Body of pancreas (tissue), 4 donors: ENCODE results near the gene LRRC59. TPM values are rescaled to one million over a fixed set of nuclear protein-coding genes. Genes with fewer than 3 reads are reported as not detected.

ENCODE experiments used
- ATAC-seq: fragments of 150-250 bp; one replicate; pipeline ENCODE4 v1.9.1; 2016
- DNase-seq, 4 donors: peaks; one replicate each; pipeline ENCODE4 v3.0.0-alpha.2; 2019
- H3K27ac ChIP-seq, 4 donors: fragments of 200-600 bp; sonication (generic); 1 replicate in 3 of 4; 2 replicates in 1 of 4; pipeline versions ENCODE4 v1.5.1 to v1.6.1; 2016 to 2019; ENCODE audit warnings: mild to moderate bottlenecking in 1 of 4, mixed read lengths in 1 of 4, moderate library complexity in 1 of 4
- H3K27me3 ChIP-seq, 2 donors: fragments of 200-600 bp; sonication (generic); one replicate each; pipeline ENCODE4 v1.6.0; 2016; ENCODE audit warnings: mild to moderate bottlenecking in 1 of 2
- H3K36me3 ChIP-seq, 2 donors: fragments of 200-600 bp; sonication (generic); replicated peaks in 1 of 2; 2 replicates each; pipeline ENCODE4 v1.5.1; 2016; ENCODE audit warnings: low read depth in 2 of 2; ENCODE audit not compliant: insufficient read depth in 1 of 2
- H3K4me1 ChIP-seq: fragments of 200-600 bp; sonication (generic); one replicate; pipeline ENCODE4 v1.6.0; 2016
- H3K4me3 ChIP-seq, 2 donors: fragments of 200-600 bp; sonication (generic); 1 replicate in 1 of 2; 2 replicates in 1 of 2; pipeline ENCODE4 v1.5.1; 2016 to 2019
- H3K9me3 ChIP-seq, 3 donors: fragments of 200-600 bp; sonication (generic); 1 replicate in 2 of 3; 2 replicates in 1 of 3; pipeline ENCODE4 v1.5.1; 2016
- POLR2A ChIP-seq, 3 donors: fragments of 450-650 bp; IDR thresholded peaks; one replicate each; pipeline ENCODE4 v1.6.1; 2016; ENCODE audit warnings: antibody characterized with exemption in 3 of 3, mild to moderate bottlenecking in 2 of 3
- WGBS, 2 donors: methylation state at CpG; one replicate each; pipeline ENCODE4 v1.1.5; 2017; 5-methylcytosine and 5-hydroxymethylcytosine counted together
- intact Hi-C: fragments of 100-400 bp; cut with DNase I; formaldehyde crosslinking; loops from one replicate; pipeline ENCODE4 v1.15.1; 2023
- total RNA-seq, 2 donors: library from RNA; depleted of rRNA; stranded (reverse); fragments of >200 nt; gene quantifications; one replicate each; pipeline ENCODE4 v1.1.0, GENCODE V29; 2016
- TF ChIP-seq, protein P1 (sequence below), 7 experiments: fragments of 450-650 bp in 4 of 7; fragments of 200-600 bp in 3 of 7; sonication (generic) in 3 of 7; IDR thresholded peaks; one replicate each; pipeline ENCODE4 v1.5.1; 2016 to 2019; ENCODE audit warnings: antibody characterized with exemption in 7 of 7

LRRC59 gene
- total RNA-seq, 2 donors from 2014 or later: 70.8 to 113 TPM

DNA sequence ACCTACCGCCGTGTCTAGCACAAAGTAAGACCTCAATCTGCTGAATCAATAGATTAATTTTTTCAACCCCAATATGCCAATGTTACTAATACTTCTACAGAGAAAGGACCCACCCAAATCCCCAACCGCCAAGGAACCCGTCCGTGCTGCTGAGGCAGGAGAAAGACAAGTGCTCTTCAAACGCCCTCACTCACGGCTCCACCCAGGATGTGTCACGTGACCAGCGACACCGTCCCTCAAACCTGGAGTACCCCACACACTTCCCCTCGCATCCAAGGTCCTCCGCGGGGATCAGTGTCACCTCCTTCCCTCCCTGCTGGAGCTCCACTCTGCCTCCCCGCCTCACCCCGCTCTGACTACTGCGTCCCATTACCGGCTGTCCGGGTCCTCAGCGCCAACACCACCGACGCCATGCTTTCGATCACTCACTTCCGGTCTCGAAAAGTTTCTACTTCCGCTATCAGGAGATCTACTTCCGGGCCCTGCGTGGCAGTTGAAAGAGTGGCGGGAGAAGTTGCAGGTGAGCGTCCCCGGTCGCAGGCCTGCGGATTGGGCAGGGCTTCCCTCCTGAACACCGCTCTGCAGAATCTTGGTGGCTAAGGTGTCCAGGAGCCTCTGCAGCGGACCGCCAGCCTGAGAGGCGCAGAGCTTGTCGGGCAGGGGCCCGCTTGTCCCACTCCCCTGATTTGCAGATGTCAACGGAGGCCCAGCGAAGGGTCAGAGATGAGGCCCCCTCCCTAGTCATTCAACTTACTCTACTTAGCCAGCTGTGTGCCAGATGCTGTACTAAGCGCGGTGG is 24.4 kb downstream of the LRRC59 start, which contains the start of the genes EME1 and MRPL27:
EME1 (plus strand) TSS at position 472 of the 799 bp plus-strand sequence. CDS start 1,980 bp downstream, outside the sequence.
MRPL27 (minus strand) TSS at position 427 of the 799 bp plus-strand sequence; CDS start at position 413, 14 bp downstream.
- intact Hi-C loops: no loop called here
- ATAC-seq (peak; percentile 97), DNase-seq (peak; percentile 81 to 87 (median 84))
- TF ChIP-seq, protein P1, sequence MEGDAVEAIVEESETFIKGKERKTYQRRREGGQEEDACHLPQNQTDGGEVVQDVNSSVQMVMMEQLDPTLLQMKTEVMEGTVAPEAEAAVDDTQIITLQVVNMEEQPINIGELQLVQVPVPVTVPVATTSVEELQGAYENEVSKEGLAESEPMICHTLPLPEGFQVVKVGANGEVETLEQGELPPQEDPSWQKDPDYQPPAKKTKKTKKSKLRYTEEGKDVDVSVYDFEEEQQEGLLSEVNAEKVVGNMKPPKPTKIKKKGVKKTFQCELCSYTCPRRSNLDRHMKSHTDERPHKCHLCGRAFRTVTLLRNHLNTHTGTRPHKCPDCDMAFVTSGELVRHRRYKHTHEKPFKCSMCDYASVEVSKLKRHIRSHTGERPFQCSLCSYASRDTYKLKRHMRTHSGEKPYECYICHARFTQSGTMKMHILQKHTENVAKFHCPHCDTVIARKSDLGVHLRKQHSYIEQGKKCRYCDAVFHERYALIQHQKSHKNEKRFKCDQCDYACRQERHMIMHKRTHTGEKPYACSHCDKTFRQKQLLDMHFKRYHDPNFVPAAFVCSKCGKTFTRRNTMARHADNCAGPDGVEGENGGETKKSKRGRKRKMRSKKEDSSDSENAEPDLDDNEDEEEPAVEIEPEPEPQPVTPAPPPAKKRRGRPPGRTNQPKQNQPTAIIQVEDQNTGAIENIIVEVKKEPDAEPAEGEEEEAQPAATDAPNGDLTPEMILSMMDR (IDR thresholded peaks at IDR 0.05): no peak
- peak in 2 of 3 donors; percentile 60 to 70 for TF ChIP-seq POLR2A (IDR thresholded peaks at IDR 0.05)
- no peaks in the 10 kb centered on the region for H3K9me3 ChIP-seq
- H3K27me3 ChIP-seq: no peaks in the 10 kb centered on the region
- H3K4me1 ChIP-seq: peaks cover 20% of the 10 kb centered on the region
- H3K27ac ChIP-seq: peak within 1 kb of the TSS; percentile 75 to 95 (median 94)
- H3K36me3 ChIP-seq: peaks cover 11 to 12% of the 10 kb centered on the region in 2 donors
- WGBS, 2 donors: 1 to 2% methylated on average over 40 to 42 of the region's 42 CpGs
- peak within 1 kb of the TSS; percentile 35 to 57 for H3K4me3 ChIP-seq

DNA sequence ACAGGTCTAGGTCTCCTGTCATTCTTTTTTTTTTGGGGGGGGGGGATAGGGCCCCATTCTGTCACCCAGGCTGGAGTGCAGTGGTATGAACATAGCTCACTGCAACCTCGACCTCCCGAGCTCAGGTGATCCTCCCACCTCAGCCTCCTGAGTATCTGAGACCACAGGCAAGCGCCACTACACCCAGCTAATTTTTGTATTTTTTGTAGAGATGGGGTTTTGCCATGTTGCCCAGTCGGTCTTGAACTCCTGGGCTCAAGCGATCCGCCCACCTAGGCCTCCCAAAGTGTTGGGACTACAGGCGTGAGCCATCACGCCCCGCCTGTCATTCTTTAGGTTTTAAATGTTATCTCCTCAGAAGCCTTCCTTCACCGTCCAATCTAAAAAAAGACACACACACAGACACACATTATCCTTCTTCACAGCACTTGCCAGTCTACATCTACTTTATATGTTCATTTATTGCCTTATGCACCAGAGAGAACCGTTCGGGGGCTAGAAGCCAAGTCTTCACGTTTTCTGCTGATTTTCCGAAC is 25.0 kb downstream of the LRRC59 start:
- DNase-seq (no peak), ATAC-seq (no peak)
- peak overlapping the region; percentile 35 to 57 for H3K4me3 ChIP-seq
- no peaks in the 10 kb centered on the region for H3K27me3 ChIP-seq
- WGBS, 2 donors: 12 to 18% methylated on average over 14 of the region's 14 CpGs
- H3K4me1 ChIP-seq: peaks cover 20% of the 10 kb centered on the region
- peaks cover 11 to 18% of the 10 kb centered on the region in 2 donors for H3K36me3 ChIP-seq
- TF ChIP-seq, protein P1 (IDR thresholded peaks at IDR 0.05): no peak
- no peak for TF ChIP-seq POLR2A (IDR thresholded peaks at IDR 0.05)
- H3K27ac ChIP-seq: peak overlapping the region; percentile 75 to 95 (median 94)
- H3K9me3 ChIP-seq: no peaks in the 10 kb centered on the region
- intact Hi-C loops: no loop called here

DNA sequence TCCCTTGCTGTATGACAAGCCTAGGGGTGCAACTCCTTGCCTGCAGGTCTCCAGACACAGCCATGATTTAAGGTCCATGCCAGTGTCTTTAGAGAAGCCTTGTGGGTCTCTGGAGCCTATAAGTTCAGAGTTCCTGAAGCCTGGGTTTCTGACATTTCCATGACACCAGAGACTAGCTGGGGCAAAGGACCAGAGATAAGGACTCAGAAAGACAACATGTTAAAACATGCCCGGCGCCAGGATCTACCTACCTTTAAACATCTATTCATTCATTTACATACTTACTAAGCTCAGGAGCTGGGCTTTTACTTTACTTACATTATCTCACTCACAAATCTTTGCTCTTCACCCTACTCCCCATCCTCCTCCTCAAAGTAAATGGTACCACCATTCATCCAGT is 25.8 kb downstream of the LRRC59 start:
- no peaks in the 10 kb centered on the region for H3K9me3 ChIP-seq
- H3K4me1 ChIP-seq: peaks cover 20% of the 10 kb centered on the region
- H3K27ac ChIP-seq: no peak overlapping the region

DNA sequence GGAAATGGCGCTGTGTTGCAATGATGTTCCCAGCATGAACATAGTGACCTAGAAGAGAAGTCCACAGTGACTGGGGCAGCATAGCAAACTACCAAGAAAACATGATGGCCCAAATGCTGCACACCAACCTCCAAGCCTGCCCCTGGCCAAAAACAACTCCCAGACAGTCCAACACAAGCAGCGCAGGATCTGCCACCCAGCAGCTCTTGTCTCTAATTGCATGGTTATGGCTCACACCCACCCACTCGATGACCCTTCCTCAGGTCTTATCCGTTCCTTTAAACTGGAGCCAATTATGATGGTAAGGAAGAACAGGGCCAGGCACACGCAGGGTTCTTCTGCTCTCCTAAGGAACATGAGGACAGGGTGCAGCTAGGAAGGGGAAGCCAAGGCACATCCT is 27.3 kb downstream of the LRRC59 start:
- Histone ChIP-seq H3K9me3 (no peaks in the 10 kb centered on the region), H3K4me3 (no peak overlapping the region), H3K4me1 (peaks cover 20% of the 10 kb centered on the region), H3K27me3 (no peaks in the 10 kb centered on the region), H3K36me3 (peaks cover 11 to 23% of the 10 kb centered on the region in 2 donors), H3K27ac (no peak overlapping the region)
- no peak for TF ChIP-seq POLR2A (IDR thresholded peaks at IDR 0.05)
- TF ChIP-seq, protein P1 (IDR thresholded peaks at IDR 0.05): no peak
- no peak for DNase-seq
- ATAC-seq: no peak
- WGBS, 2 donors: 90 to 94% methylated on average over 5 of the region's 5 CpGs
- intact Hi-C loops: no loop called here

More for the DNA sequence above, 25.8 kb downstream of the LRRC59 start:
- ATAC-seq (no peak), DNase-seq (no peak)
- TF ChIP-seq, protein P1 (IDR thresholded peaks at IDR 0.05): no peak
- TF ChIP-seq POLR2A (IDR thresholded peaks at IDR 0.05): no peak
- no peaks in the 10 kb centered on the region for H3K27me3 ChIP-seq
- intact Hi-C loops: no loop called here
- H3K4me3 ChIP-seq: no peak overlapping the region
- WGBS, 2 donors: 67 to 75% methylated on average over 2 of the region's 2 CpGs
- peaks cover 11 to 20% of the 10 kb centered on the region in 2 donors for H3K36me3 ChIP-seq
